Brain microvascular endothelial cell (primary cell): ENCODE measurements around the gene RAPGEFL1.

Experiments used
- DNase-seq: peaks from one replicate; pipeline ENCODE4 v3.0.0-alpha.2; 2020
- H3K27ac ChIP-seq: fragments of 250-450 bp; sonication (Bioruptor Pico); 2 replicates; pipeline ENCODE4 v1.5.1; 2020; ENCODE audit warnings: mild to moderate bottlenecking, moderate library complexity
- H3K27me3 ChIP-seq: fragments of 250-450 bp; sonication (Bioruptor Pico); replicated peaks from 2 replicates; pipeline ENCODE4 v1.5.1; 2020; ENCODE audit warnings: mild to moderate bottlenecking
- H3K36me3 ChIP-seq: fragments of 250-450 bp; sonication (Bioruptor Pico); replicated peaks from 2 replicates; pipeline ENCODE4 v1.5.1; 2020; ENCODE audit warnings: mild to moderate bottlenecking
- H3K4me3 ChIP-seq: 2 replicates; pipeline ENCODE4 v1.5.1; 2011; ENCODE audit warnings: low read depth, mild to moderate bottlenecking, control low read depth, low read length, moderate library complexity
- in situ Hi-C: cut with HindIII; loops from 2 replicates; pipeline ENCODE4 v1.10.0; 2017; ENCODE audit warnings: low sequenced_read_pairs, low pct_ligation_motif_present
- TF ChIP-seq, protein P1 (sequence below): IDR thresholded peaks from 2 replicates; pipeline ENCODE4 v1.5.1; 2011; ENCODE audit warnings: low read depth, mild to moderate bottlenecking, moderate library complexity, low read length, control low read depth, inconsistent platforms; ENCODE audit errors: missing control alignments

The RAPGEFL1 gene

DNA sequence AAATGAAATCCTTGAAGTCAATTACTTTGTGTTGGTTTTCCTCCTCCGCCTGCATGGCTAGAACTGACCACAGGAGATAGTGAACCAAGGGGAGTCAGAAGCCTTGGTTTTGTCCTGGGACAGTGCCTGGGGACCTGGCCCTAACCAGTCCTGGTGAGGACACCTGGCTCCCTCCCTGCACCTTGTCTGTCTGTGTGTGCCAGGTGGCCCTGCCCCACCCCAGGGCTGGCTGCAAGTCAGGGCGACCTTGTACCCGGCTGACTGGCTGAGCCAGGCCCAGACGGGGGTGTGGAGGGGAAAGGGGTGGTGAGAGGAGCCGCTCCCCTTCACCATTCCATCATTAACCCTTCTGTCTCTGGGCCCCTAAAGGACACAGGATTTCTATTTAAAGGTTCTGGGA is 3.4 kb downstream of the RAPGEFL1 start:
- no peaks in the 10 kb centered on the region for H3K27me3 ChIP-seq
- H3K27ac ChIP-seq: no peak overlapping the region
- H3K4me3 ChIP-seq: no peak overlapping the region
- TF ChIP-seq, protein P1, sequence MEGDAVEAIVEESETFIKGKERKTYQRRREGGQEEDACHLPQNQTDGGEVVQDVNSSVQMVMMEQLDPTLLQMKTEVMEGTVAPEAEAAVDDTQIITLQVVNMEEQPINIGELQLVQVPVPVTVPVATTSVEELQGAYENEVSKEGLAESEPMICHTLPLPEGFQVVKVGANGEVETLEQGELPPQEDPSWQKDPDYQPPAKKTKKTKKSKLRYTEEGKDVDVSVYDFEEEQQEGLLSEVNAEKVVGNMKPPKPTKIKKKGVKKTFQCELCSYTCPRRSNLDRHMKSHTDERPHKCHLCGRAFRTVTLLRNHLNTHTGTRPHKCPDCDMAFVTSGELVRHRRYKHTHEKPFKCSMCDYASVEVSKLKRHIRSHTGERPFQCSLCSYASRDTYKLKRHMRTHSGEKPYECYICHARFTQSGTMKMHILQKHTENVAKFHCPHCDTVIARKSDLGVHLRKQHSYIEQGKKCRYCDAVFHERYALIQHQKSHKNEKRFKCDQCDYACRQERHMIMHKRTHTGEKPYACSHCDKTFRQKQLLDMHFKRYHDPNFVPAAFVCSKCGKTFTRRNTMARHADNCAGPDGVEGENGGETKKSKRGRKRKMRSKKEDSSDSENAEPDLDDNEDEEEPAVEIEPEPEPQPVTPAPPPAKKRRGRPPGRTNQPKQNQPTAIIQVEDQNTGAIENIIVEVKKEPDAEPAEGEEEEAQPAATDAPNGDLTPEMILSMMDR: no peak
- no peak for DNase-seq
- in situ Hi-C loops: loop anchor here (25.0 kb wide), 1 partner anchor 107 kb away; the partner anchor contains the start of gene CDC6
- H3K36me3 ChIP-seq: peaks cover 3% of the 10 kb centered on the region

- Histone ChIP-seq H3K4me3 (no peak overlapping the region), H3K27me3 (no peaks in the 10 kb centered on the region), H3K27ac (no peak overlapping the region), H3K36me3 (peaks cover 3% of the 10 kb centered on the region)
- no peak for DNase-seq
- TF ChIP-seq, protein P1: no peak
- in situ Hi-C loops: loop anchor here (25.0 kb wide), 1 partner anchor 106 kb away; the partner anchor contains the start of gene CDC6
Observed at GRCh38 chr17:40181205-40181604, 3.9 kb downstream of the RAPGEFL1 start.

- no peaks in the 10 kb centered on the region for H3K36me3 ChIP-seq
- H3K4me3 ChIP-seq: no peak overlapping the region
- no peak for DNase-seq
- in situ Hi-C loops: loop anchor here (25.0 kb wide), 1 partner anchor 105 kb away; the partner anchor contains the start of gene CDC6
- no peaks in the 10 kb centered on the region for H3K27me3 ChIP-seq
- TF ChIP-seq, protein P1: no peak
- no peak overlapping the region for H3K27ac ChIP-seq
Observed at GRCh38 chr17:40182606-40183005, 5.3 kb downstream of the RAPGEFL1 start.

DNA sequence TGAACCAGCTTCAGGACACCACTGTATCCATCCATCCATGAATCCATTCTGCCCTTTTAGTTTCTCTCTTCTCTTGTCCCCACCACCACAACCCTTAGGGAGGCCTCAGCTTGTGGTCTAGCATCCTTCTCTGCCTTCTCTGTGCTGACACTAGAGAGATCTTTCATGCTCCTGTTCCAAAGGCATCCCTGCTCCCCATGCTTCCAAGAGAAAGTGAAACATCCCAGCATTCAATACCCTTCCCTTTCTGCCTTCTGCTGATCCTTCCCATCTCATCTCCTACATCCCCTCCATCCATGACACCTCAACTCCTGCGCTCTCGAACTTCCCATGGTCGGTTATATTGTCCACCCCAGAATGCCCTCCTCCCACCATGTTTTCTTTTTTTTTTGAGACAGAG is 10.0 kb downstream of the RAPGEFL1 start:
- DNase-seq: no peak
- Histone ChIP-seq H3K4me3 (no peak overlapping the region), H3K27ac (no peak overlapping the region), H3K27me3 (no peaks in the 10 kb centered on the region), H3K36me3 (peaks cover 2% of the 10 kb centered on the region)
- in situ Hi-C loops: loop anchor here (25.0 kb wide), 1 partner anchor 100 kb away; the partner anchor contains the start of gene CDC6
- TF ChIP-seq, protein P1: no peak

GRCh38 chr17:40188694-40189093 is 11.4 kb downstream of the RAPGEFL1 start:
- no peak overlapping the region for H3K27ac ChIP-seq

More at GRCh38 chr17:40188694-40189093, 11.4 kb downstream of the RAPGEFL1 start:
- H3K36me3 ChIP-seq: peaks cover 2% of the 10 kb centered on the region
- H3K27me3 ChIP-seq: no peaks in the 10 kb centered on the region
- H3K4me3 ChIP-seq: no peak overlapping the region
- no peak for DNase-seq
- TF ChIP-seq, protein P1: no peak
- in situ Hi-C loops: loop anchor here (25.0 kb wide), 1 partner anchor 99 kb away; the partner anchor contains the start of gene CDC6
